H9 (cell line): Measurements from ENCODE around the gene UST. TPM values are rescaled to one million over a fixed set of nuclear protein-coding genes. Genes with fewer than 3 reads are reported as not detected.

Experiments
- DNase-seq: peaks from one replicate; pipeline ENCODE4 v3.0.0-alpha.2; 2017
- H2AFZ ChIP-seq: one replicate; pipeline ENCODE4 v1.6.1; 2013; ENCODE audit warnings: mild to moderate bottlenecking, low read length, control low read depth, moderate library complexity
- H2AK5ac ChIP-seq: 2 replicates; pipeline ENCODE4 v1.6.1; 2013; ENCODE audit warnings: low read length, control low read depth, mixed read lengths; ENCODE audit not compliant: insufficient read length
- H2BK120ac ChIP-seq: one replicate; pipeline ENCODE4 v1.6.1; 2013; ENCODE audit warnings: low read depth, mild to moderate bottlenecking, low read length, control low read depth, inconsistent platforms; ENCODE audit not compliant: poor library complexity, severe bottlenecking
- H2BK12ac ChIP-seq: 2 replicates; pipeline ENCODE4 v1.6.1; 2013; ENCODE audit warnings: low read length, control low read depth, mixed read lengths, low read depth; ENCODE audit not compliant: insufficient read length
- H2BK15ac ChIP-seq: 2 replicates; pipeline ENCODE4 v1.6.1; 2013; ENCODE audit warnings: low read depth, low read length, control low read depth
- H2BK20ac ChIP-seq: one replicate; pipeline ENCODE4 v1.6.1; 2013; ENCODE audit warnings: low read depth, mild to moderate bottlenecking, low read length, control low read depth, inconsistent platforms; ENCODE audit not compliant: poor library complexity, severe bottlenecking
- H2BK5ac ChIP-seq: 2 replicates; pipeline ENCODE4 v1.6.1; 2013; ENCODE audit warnings: low read length, control low read depth, mixed read lengths; ENCODE audit not compliant: insufficient read length
- H3K14ac ChIP-seq: 2 replicates; pipeline ENCODE4 v1.6.1; 2013; ENCODE audit warnings: low read length, control low read depth; ENCODE audit not compliant: insufficient read depth
- H3K18ac ChIP-seq: 2 replicates; pipeline ENCODE4 v1.6.1; 2013; ENCODE audit warnings: low read depth, mild to moderate bottlenecking, mixed read lengths, low read length, control low read depth; ENCODE audit not compliant: insufficient read length
- H3K23ac ChIP-seq: 2 replicates; pipeline ENCODE4 v1.6.1; 2013; ENCODE audit warnings: low read length, control low read depth, mixed read lengths, low read depth; ENCODE audit not compliant: insufficient read length
- H3K23me2 ChIP-seq: 2 replicates; pipeline ENCODE4 v1.6.1; 2013; ENCODE audit warnings: low read depth, mild to moderate bottlenecking, mixed read lengths, low read length, control low read depth; ENCODE audit not compliant: insufficient read length, poor library complexity, severe bottlenecking
- H3K27ac ChIP-seq: 2 replicates; pipeline ENCODE4 v1.5.1; 2013; ENCODE audit warnings: low read length, control low read depth, mixed read lengths, low read depth; ENCODE audit not compliant: insufficient read length
- H3K27me3 ChIP-seq: 2 replicates; pipeline ENCODE4 v1.6.1; 2013; ENCODE audit warnings: low read length, control low read depth, inconsistent platforms; ENCODE audit not compliant: insufficient read depth
- H3K4ac ChIP-seq: 2 replicates; pipeline ENCODE4 v1.6.1; 2013; ENCODE audit warnings: low read depth, mild to moderate bottlenecking, control low read depth, inconsistent platforms, low read length, moderate library complexity
- H3K4me1 ChIP-seq: 2 replicates; pipeline ENCODE4 v1.6.1; 2013; ENCODE audit warnings: low read length, control low read depth, inconsistent platforms; ENCODE audit not compliant: insufficient read depth
- H3K4me2 ChIP-seq: 2 replicates; pipeline ENCODE4 v1.6.1; 2013; ENCODE audit warnings: low read length, control low read depth, mixed read lengths; ENCODE audit not compliant: insufficient read length, insufficient read depth
- H3K56ac ChIP-seq: 2 replicates; pipeline ENCODE4 v1.6.1; 2013; ENCODE audit warnings: low read depth, mild to moderate bottlenecking, mixed read lengths, low read length, control low read depth; ENCODE audit not compliant: insufficient read length
- H3K79me1 ChIP-seq: 2 replicates; pipeline ENCODE4 v1.6.1; 2013; ENCODE audit warnings: low read depth, mild to moderate bottlenecking, moderate library complexity, low read length, control low read depth, inconsistent platforms; ENCODE audit not compliant: insufficient read depth, poor library complexity, severe bottlenecking
- H3K79me2 ChIP-seq: 2 replicates; pipeline ENCODE4 v1.6.1; 2013; ENCODE audit warnings: low read length, control low read depth, inconsistent platforms; ENCODE audit not compliant: insufficient read depth
- H3K9ac ChIP-seq: 2 replicates; pipeline ENCODE4 v1.6.1; 2013; ENCODE audit warnings: low read length, control low read depth, mixed read lengths; ENCODE audit not compliant: insufficient read length; ENCODE audit errors: extremely low read depth
- H3K9me3 ChIP-seq: one replicate; pipeline ENCODE4 v1.6.1; 2013; ENCODE audit warnings: low read depth, low read length, inconsistent platforms; ENCODE audit not compliant: control insufficient read depth
- H3T11ph ChIP-seq: one replicate; pipeline ENCODE4 v1.6.1; 2013; ENCODE audit warnings: mild to moderate bottlenecking, low read length, control low read depth, inconsistent platforms
- H4K20me1 ChIP-seq: one replicate; pipeline ENCODE4 v1.6.1; 2013; ENCODE audit not compliant: control insufficient read depth, insufficient read length, insufficient read depth
- H4K5ac ChIP-seq: 2 replicates; pipeline ENCODE4 v1.6.1; 2013; ENCODE audit warnings: low read depth, mild to moderate bottlenecking, mixed read lengths, low read length, control low read depth; ENCODE audit not compliant: insufficient read length
- H4K8ac ChIP-seq: replicated peaks from 2 replicates; pipeline ENCODE4 v1.6.1; 2013; ENCODE audit warnings: low read length, control low read depth, mixed read lengths, low read depth; ENCODE audit not compliant: insufficient read length
- H4K91ac ChIP-seq: 2 replicates; pipeline ENCODE4 v1.6.1; 2013; ENCODE audit warnings: low read depth, mild to moderate bottlenecking, moderate library complexity, mixed read lengths, low read length, control low read depth; ENCODE audit not compliant: insufficient read length
- H3K27ac Mint-ChIP-seq, 3 experiments: 2 replicates in 2 of 3; 3 replicates in 1 of 3; pipeline ENCODE4 v1.8.0; 2020 to 2021; ENCODE audit warnings: mixed read lengths in 3 of 3, mild to moderate bottlenecking in 1 of 3, moderate library complexity in 1 of 3
- H3K27me3 Mint-ChIP-seq: 2 replicates; pipeline ENCODE4 v1.8.0; 2021; ENCODE audit warnings: low read depth, mild to moderate bottlenecking, moderate library complexity, mixed read lengths
- H3K36me3 Mint-ChIP-seq, 3 experiments: 2 replicates in 2 of 3; 3 replicates in 1 of 3; pipeline ENCODE4 v1.8.0; 2020 to 2021; ENCODE audit warnings: low read depth in 3 of 3, mixed read lengths in 3 of 3; ENCODE audit not compliant: insufficient read depth in 1 of 3
- H3K4me1 Mint-ChIP-seq, 2 experiments: 2 replicates each; pipeline ENCODE4 v1.8.0; 2020; ENCODE audit warnings: mixed read lengths in 2 of 2
- H3K4me3 Mint-ChIP-seq, 2 experiments: 2 replicates in 1 of 2; 3 replicates in 1 of 2; pipeline ENCODE4 v1.8.0; 2020 to 2021; ENCODE audit warnings: mild to moderate bottlenecking in 2 of 2, mixed read lengths in 2 of 2, moderate library complexity in 1 of 2
- H3K9me3 Mint-ChIP-seq, 2 experiments: 2 replicates in 1 of 2; 3 replicates in 1 of 2; pipeline ENCODE4 v1.8.0; 2020; ENCODE audit warnings: mild to moderate bottlenecking in 2 of 2, mixed read lengths in 2 of 2, moderate library complexity in 1 of 2
- WGBS: extraction: QIAGEN DNeasy Blood & Tissue Kit; methylation state at CpG from one replicate; pipeline ENCODE4 v1.1.7; 2013; ENCODE audit warnings: missing lambda C conversion rate, low lambda C conversion rate, mixed read lengths; ENCODE audit not compliant: insufficient read length; ENCODE audit errors: extremely low coverage; 5-methylcytosine and 5-hydroxymethylcytosine counted together
- total RNA-seq: library from RNA; stranded (reverse); gene quantifications from 2 replicates; pipeline ENCODE4 v1.2.1, GENCODE V29; 2021
- TF ChIP-seq, protein P1 (sequence below): fragments of 200-600 bp; sonication (generic); conservative IDR thresholded peaks from 3 replicates; pipeline ENCODE4 v1.8.0; 2021; ENCODE audit warnings: antibody characterized with exemption, mild to moderate bottlenecking

Gene UST
- total RNA-seq, 1 experiment from 2014 or later, result 14.4 TPM

DNA sequence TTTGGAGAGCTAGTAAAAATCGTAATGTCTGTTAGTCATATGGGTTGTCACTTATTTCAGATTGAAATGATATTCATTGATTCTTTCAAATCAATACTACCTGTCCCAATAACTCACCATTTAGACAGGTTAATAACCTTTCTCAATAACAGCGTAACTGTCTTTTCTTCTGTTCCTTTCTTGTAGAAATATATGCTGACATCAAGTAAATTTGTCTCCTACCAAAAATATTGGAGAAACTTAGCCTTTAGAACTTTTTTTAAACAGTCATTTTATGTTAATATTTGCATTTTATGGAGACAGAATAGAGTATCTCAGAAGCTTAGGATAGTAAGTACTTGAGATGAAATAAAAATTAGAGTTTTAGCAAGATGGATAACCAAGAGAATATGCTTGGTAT is 278.2 kb downstream of the UST start:
- no peaks in the 10 kb centered on the region for H3K9me3 Mint-ChIP-seq
- no peak overlapping the region for H3K14ac ChIP-seq

More for the DNA sequence above, 278.2 kb downstream of the UST start:
- H3K23ac ChIP-seq, result no peak overlapping the region
- no peak for DNase-seq
- no peaks in the 10 kb centered on the region for H3K9me3 ChIP-seq
- H3K18ac ChIP-seq, result no peak overlapping the region
- H4K5ac ChIP-seq, result no peak overlapping the region
- H3K4me3 Mint-ChIP-seq, result no peak overlapping the region
- no peaks in the 10 kb centered on the region for H3K27me3 ChIP-seq
- no peak overlapping the region for H4K91ac ChIP-seq
- H2BK15ac ChIP-seq, result no peak overlapping the region
- H3K36me3 Mint-ChIP-seq, result peaks cover 28 to 41% (median 31%) of the 10 kb centered on the region in 3 experiments
- no peaks in the 10 kb centered on the region for H3K4me1 ChIP-seq
- H3K9ac ChIP-seq, result no peak overlapping the region
- H2BK120ac ChIP-seq, result no peak overlapping the region
- H4K8ac ChIP-seq, result no peak overlapping the region
- H4K20me1 ChIP-seq, result no peaks in the 10 kb centered on the region
- no peak overlapping the region for H3K4me2 ChIP-seq
- no peak overlapping the region for H3K27ac ChIP-seq
- TF ChIP-seq, protein P1, sequence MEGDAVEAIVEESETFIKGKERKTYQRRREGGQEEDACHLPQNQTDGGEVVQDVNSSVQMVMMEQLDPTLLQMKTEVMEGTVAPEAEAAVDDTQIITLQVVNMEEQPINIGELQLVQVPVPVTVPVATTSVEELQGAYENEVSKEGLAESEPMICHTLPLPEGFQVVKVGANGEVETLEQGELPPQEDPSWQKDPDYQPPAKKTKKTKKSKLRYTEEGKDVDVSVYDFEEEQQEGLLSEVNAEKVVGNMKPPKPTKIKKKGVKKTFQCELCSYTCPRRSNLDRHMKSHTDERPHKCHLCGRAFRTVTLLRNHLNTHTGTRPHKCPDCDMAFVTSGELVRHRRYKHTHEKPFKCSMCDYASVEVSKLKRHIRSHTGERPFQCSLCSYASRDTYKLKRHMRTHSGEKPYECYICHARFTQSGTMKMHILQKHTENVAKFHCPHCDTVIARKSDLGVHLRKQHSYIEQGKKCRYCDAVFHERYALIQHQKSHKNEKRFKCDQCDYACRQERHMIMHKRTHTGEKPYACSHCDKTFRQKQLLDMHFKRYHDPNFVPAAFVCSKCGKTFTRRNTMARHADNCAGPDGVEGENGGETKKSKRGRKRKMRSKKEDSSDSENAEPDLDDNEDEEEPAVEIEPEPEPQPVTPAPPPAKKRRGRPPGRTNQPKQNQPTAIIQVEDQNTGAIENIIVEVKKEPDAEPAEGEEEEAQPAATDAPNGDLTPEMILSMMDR, result no peak
- H3K79me1 ChIP-seq, result no peaks in the 10 kb centered on the region
- no peak overlapping the region for H2BK20ac ChIP-seq
- no peak overlapping the region for H2BK5ac ChIP-seq
- no peak overlapping the region for H3K4ac ChIP-seq
- WGBS, result no CpG with 5 or more reads among the region's 2 CpGs
- no peak overlapping the region for H3K27ac Mint-ChIP-seq
- peaks cover under 1 to 2% of the 10 kb centered on the region in 2 experiments; a peak in 3 of 4 replicates for H3K4me1 Mint-ChIP-seq
- H3K56ac ChIP-seq, result no peak overlapping the region
- H3K79me2 ChIP-seq, result no peaks in the 10 kb centered on the region
- no peak overlapping the region for H3T11ph ChIP-seq
- no peak overlapping the region for H2AFZ ChIP-seq
- H3K23me2 ChIP-seq, result no peaks in the 10 kb centered on the region
- H2AK5ac ChIP-seq, result no peak overlapping the region
- H3K27me3 Mint-ChIP-seq, result no peaks in the 10 kb centered on the region
- H2BK12ac ChIP-seq, result no peak overlapping the region
